Type B pancreatic cell (in vitro differentiated cells): ENCODE results near the gene BSDC1. TPM values are rescaled to one million over a fixed set of nuclear protein-coding genes. Genes with fewer than 3 reads are reported as not detected.

Experiments
- DNase-seq: peaks from one replicate; pipeline ENCODE4 v3.0.0; 2021; ENCODE audit warnings: mixed read lengths; ENCODE audit not compliant: unreplicated experiment; ENCODE audit errors: extremely low spot score
- H3K27ac Mint-ChIP-seq: 2 replicates; pipeline ENCODE4 v1.8.0; 2021; ENCODE audit warnings: mild to moderate bottlenecking, mixed read lengths
- H3K27me3 Mint-ChIP-seq: 2 replicates; pipeline ENCODE4 v1.8.0; 2021; ENCODE audit warnings: mixed read lengths
- H3K36me3 Mint-ChIP-seq: 2 replicates; pipeline ENCODE4 v1.8.0; 2021; ENCODE audit warnings: mixed read lengths
- H3K4me1 Mint-ChIP-seq: one replicate; pipeline ENCODE4 v1.8.0; 2021; ENCODE audit warnings: mixed read lengths; ENCODE audit not compliant: unreplicated experiment
- H3K4me3 Mint-ChIP-seq: 2 replicates; pipeline ENCODE4 v1.8.0; 2021; ENCODE audit warnings: mild to moderate bottlenecking, mixed read lengths
- H3K9me3 Mint-ChIP-seq: 2 replicates; pipeline ENCODE4 v1.8.0; 2021; ENCODE audit warnings: mixed read lengths
- CTCF ChIP-seq: fragments of 200-600 bp; sonication (generic); conservative IDR thresholded peaks from 2 replicates; pipeline ENCODE4 v1.5.0; 2021; ENCODE audit warnings: antibody characterized with exemption, mild to moderate bottlenecking
- total RNA-seq: library from RNA; stranded (reverse); gene quantifications from 2 replicates; pipeline ENCODE4 v1.2.1, GENCODE V29; 2021; ENCODE audit warnings: low replicate concordance

Gene BSDC1
- total RNA-seq, 1 donor from 2014 or later, result 71.3 TPM

- H3K9me3 Mint-ChIP-seq, result no peaks in the 10 kb centered on the region
- TF ChIP-seq CTCF, result no peak
- H3K4me1 Mint-ChIP-seq, result peaks cover 14% of the 10 kb centered on the region
- no peaks in the 10 kb centered on the region for H3K27me3 Mint-ChIP-seq
- H3K4me3 Mint-ChIP-seq, result peak overlapping the region; percentile 81
- peak overlapping the region; percentile 63 for H3K27ac Mint-ChIP-seq
- peaks cover 4% of the 10 kb centered on the region for H3K36me3 Mint-ChIP-seq
- no peak for DNase-seq
Observed at GRCh38 chr1:32352831-32353383, 41.3 kb downstream of the BSDC1 start.

- no peaks in the 10 kb centered on the region for H3K27me3 Mint-ChIP-seq
- TF ChIP-seq CTCF, result no peak
- peaks cover 9% of the 10 kb centered on the region for H3K4me1 Mint-ChIP-seq
- DNase-seq, result no peak
- no peaks in the 10 kb centered on the region for H3K9me3 Mint-ChIP-seq
- peak overlapping the region; percentile 51 for H3K27ac Mint-ChIP-seq
- H3K36me3 Mint-ChIP-seq, result peaks cover 4% of the 10 kb centered on the region
- H3K4me3 Mint-ChIP-seq, result peak overlapping the region; percentile 81
Observed at GRCh38 chr1:32352239-32352745, 41.9 kb downstream of the BSDC1 start.

DNA sequence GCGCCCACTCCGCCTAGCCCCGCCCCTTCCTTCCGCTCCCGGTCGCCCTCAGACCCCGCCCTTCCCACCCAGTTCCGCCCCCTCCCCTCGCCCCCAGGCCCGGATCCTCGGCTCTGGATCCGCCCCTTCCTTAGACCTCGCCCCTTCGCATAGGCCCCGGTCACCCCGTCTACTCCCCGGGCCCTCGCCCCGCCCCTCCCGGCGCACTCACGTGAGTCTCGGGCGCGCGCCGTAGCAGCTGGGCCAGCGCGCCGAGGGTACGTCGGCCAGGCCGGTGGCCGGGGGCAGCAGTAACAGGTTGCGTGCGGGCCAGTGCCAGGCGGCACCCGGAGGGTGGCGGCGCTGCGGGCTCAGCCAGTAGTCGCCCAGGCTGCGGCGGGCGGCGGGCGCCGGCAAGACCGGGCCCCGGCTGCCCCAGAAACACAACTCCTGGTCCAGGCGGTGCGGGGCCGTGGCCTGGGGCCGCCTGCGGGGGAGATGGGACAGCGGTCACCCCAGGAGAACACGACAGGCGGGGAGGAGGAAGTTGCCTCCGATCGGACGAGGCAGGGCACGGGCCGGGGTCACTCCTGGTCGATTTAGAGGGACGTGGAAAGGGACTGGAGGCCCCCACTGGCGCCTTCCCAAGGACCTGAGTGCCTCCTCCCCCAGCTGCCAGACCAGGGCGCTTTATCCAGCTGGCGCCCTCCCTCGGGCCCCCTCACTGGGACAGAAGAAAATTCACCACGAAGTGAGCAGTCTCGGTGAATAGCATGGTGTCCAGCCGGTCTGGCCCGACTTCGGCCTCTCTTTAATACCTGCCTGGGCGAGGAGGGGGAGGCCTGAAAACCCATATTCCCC lies 42.6 kb downstream of the BSDC1 start:
- Mint-ChIP-seq H3K4me1 (peaks cover 11% of the 10 kb centered on the region), H3K36me3 (peaks cover 4% of the 10 kb centered on the region), H3K9me3 (no peaks in the 10 kb centered on the region), H3K27me3 (no peaks in the 10 kb centered on the region), H3K4me3 (peak overlapping the region; percentile 90), H3K27ac (peak overlapping the region; percentile 70)
- DNase-seq, result peak; percentile 96
- TF ChIP-seq CTCF, result no peak

- Mint-ChIP-seq H3K4me3 (peak overlapping the region; percentile 90), H3K36me3 (peaks cover 4% of the 10 kb centered on the region), H3K9me3 (no peaks in the 10 kb centered on the region), H3K4me1 (peaks cover 14% of the 10 kb centered on the region), H3K27ac (peak overlapping the region; percentile 70), H3K27me3 (no peaks in the 10 kb centered on the region)
- peak; percentile 73 for TF ChIP-seq CTCF
- DNase-seq, result peak; percentile 87
Observed at GRCh38 chr1:32350785-32351398, 43.3 kb downstream of the BSDC1 start.

DNA sequence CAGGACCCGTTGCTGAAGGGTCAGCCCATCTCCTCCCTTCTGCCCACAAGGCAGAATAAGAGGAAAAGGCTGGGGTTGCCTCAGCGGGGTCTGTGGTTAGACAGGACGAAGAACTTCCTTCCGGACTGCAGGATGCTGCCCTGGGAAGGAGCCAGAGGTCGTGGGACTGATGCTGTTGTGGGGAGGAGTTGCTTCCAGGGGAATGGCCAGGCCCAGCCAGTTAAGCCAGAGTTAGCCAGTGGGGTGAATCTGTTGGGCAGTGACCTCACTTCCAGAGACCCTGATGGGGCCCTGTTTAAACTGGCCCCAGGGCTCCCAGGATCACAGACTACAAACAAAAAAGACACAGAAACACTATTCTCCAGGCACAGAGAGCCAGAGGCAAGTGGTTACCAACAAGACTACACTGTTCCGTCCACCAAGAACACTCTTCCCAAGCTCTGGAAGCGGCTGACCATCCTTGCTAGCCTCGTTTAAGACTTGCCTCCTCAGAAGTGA lies 45.0 kb downstream of the BSDC1 start:
- no peak for TF ChIP-seq CTCF
- Mint-ChIP-seq H3K9me3 (no peaks in the 10 kb centered on the region), H3K4me1 (peaks cover 19% of the 10 kb centered on the region), H3K27me3 (no peaks in the 10 kb centered on the region), H3K36me3 (no peaks in the 10 kb centered on the region), H3K27ac (peak overlapping the region; percentile 30), H3K4me3 (peak overlapping the region; percentile 39)
- DNase-seq, result no peak
